ENCODE data around the gene SRMS. TPM values are rescaled to one million over a fixed set of nuclear protein-coding genes. Genes with fewer than 3 reads are reported as not detected.

The SRMS gene
- total and polyA plus RNA-seq, 2 of the 13 experiments (the other 11 are each of a cell fraction or from before 2014, with no cell fraction given), result not detected

- ChIA-PET POLR2A (no interaction called here), CTCF (ENCODE audit: low intra/inter-chr PET ratio, low total read pairs) (no interaction called here)
- DNase-seq (ENCODE audit: low spot score) (no peak), FAIRE-seq (no peak), ATAC-seq (no peak)
- Histone ChIP-seq H2AFZ (ENCODE audit: low read length) (no peak overlapping the region), H3K36me3 (replicated peaks in 1 of 2; ENCODE audit: control insufficient read depth in 1 of 2, insufficient read depth in 2 of 2, low read length in 2 of 2) (no peaks in the 10 kb centered on the region), H4K20me1 (ENCODE audit: insufficient read depth, low read length) (peaks cover 4% of the 10 kb centered on the region; the same call in 1 of the 2 replicates), H3K9ac (ENCODE audit: insufficient read depth, low read depth, low read length) (no peak overlapping the region), H3K79me2 (ENCODE audit: insufficient read depth, low read length) (no peaks in the 10 kb centered on the region), H3K4me3 (replicated peaks in 1 of 3; ENCODE audit: insufficient read depth in 1 of 3, low read depth in 2 of 3, low read length in 3 of 3) (no peak overlapping the region), H3K27me3 (ENCODE audit: control insufficient read depth in 1 of 2, insufficient read depth in 2 of 2, low read length in 2 of 2) (peaks cover 13 to 44% of the 10 kb centered on the region in 2 experiments; a peak in 4 of 5 replicates), H3K4me1 (ENCODE audit: insufficient read depth, low read length) (peaks cover 5% of the 10 kb centered on the region; the same call in 1 of the 2 replicates), H3K27ac (ENCODE audit: extremely low read length, insufficient read depth, low read length) (no peak overlapping the region), H3K4me2 (ENCODE audit: low read depth, low read length) (no peak overlapping the region), H3K9me3 (ENCODE audit: low read length) (no peaks in the 10 kb centered on the region)
- no TSS peak for BruUV-seq (replicated peaks)
- in situ Hi-C loops (cut with HindIII; ENCODE audit: extremely low pct_ligation_motif_present, low pct_unique_long_range_greater_than_20kb), result no loop called here
- 55% methylated on average over 9 of the region's 9 CpGs for WGBS (ENCODE audit: low lambda C conversion rate)
- intact Hi-C loops (cut with micrococcal nuclease; ENCODE audit: unreplicated experiment), result no loop called here
- TF ChIP-seq GFI1 (CRISPR knock-in tag; IDR thresholded peaks at IDR 0.05; ENCODE audit: borderline replicate concordance) (no peak), MXD3 (CRISPR knock-in tag; IDR thresholded peaks at IDR 0.05) (no peak), ZNF75D (CRISPR knock-in tag; IDR thresholded peaks at IDR 0.05; ENCODE audit: borderline replicate concordance) (no peak), KLF6 (CRISPR knock-in tag; IDR thresholded peaks at IDR 0.05) (no peak), IRF2 (CRISPR knock-in tag; IDR thresholded peaks at IDR 0.05) (no peak), RNF219 (CRISPR knock-in tag; IDR thresholded peaks at IDR 0.05) (no peak), ZNF788 (CRISPR knock-in tag; IDR thresholded peaks at IDR 0.05; ENCODE audit: borderline replicate concordance) (no peak), ZNF382 (CRISPR knock-in tag; IDR thresholded peaks at IDR 0.05; ENCODE audit: borderline replicate concordance) (no peak), TIGD3 (CRISPR knock-in tag; IDR thresholded peaks at IDR 0.05; ENCODE audit: borderline replicate concordance) (no peak), ZNF816 (CRISPR knock-in tag; IDR thresholded peaks at IDR 0.05; ENCODE audit: borderline replicate concordance) (no peak), ZZZ3 (CRISPR knock-in tag; IDR thresholded peaks at IDR 0.05; ENCODE audit: borderline replicate concordance) (no peak), SP5 (CRISPR knock-in tag; IDR thresholded peaks at IDR 0.05; ENCODE audit: borderline replicate concordance, low read depth) (no peak), ELF3 (CRISPR knock-in tag; IDR thresholded peaks at IDR 0.05) (no peak), ZNF12 (CRISPR knock-in tag; IDR thresholded peaks at IDR 0.05) (no peak), JARID2 (CRISPR knock-in tag; IDR thresholded peaks at IDR 0.05; ENCODE audit: insufficient replicate concordance) (no peak)
Measured at GRCh38 chr20:63527184-63527583, 20.4 kb downstream of the SRMS start.
